ENCODE measurements around the gene SIL1. TPM values are rescaled to one million over a fixed set of nuclear protein-coding genes. Genes with fewer than 3 reads are reported as not detected.

SIL1 gene
- total and polyA plus RNA-seq, 2 of the 8 experiments (the other 6 are each of a cell fraction or from before 2014, with no cell fraction given), result 8.3 to 12.8 TPM

GRCh38 chr5:139156814-139157213 is 41.4 kb downstream of the SIL1 start:
- Histone ChIP-seq H2AFZ (ENCODE audit: low read length) (no peak overlapping the region), H2BK12ac (ENCODE audit: low read depth, low read length) (no peak overlapping the region), H3K23ac (ENCODE audit: insufficient read length) (no peak overlapping the region), H3K27me3 (replicated peaks in 1 of 4; ENCODE audit: control insufficient read depth in 3 of 4, extremely low read depth in 1 of 4, insufficient read depth in 3 of 4, low read length in 3 of 4) (no peaks in the 10 kb centered on the region), H3K9me3 (ENCODE audit: insufficient read depth in 2 of 2, low read depth in 1 of 2, low read length in 1 of 2) (peaks cover 0 to 3% of the 10 kb centered on the region in 2 experiments; a peak in 1 of 4 replicates), H2AK5ac (ENCODE audit: low read depth, low read length) (no peak overlapping the region), H4K91ac (replicated peaks; ENCODE audit: insufficient read length, low read length) (no peak overlapping the region), H3K56ac (replicated peaks; ENCODE audit: insufficient read length, low read depth, low read length) (no peak overlapping the region), H3K4me3 (ENCODE audit: extremely low read depth in 1 of 4, insufficient read depth in 2 of 4, low read depth in 3 of 4, low read length in 4 of 4) (no peak overlapping the region), H2BK5ac (ENCODE audit: low read depth, low read length) (no peak overlapping the region), H3K14ac (ENCODE audit: insufficient read length) (no peak overlapping the region), H3K4ac (replicated peaks; ENCODE audit: insufficient read length, low read depth, low read length) (no peak overlapping the region), H3K27ac (ENCODE audit: low read depth, low read length) (no peak overlapping the region), H4K5ac (ENCODE audit: insufficient read length, low read depth, low read length) (no peak overlapping the region), H4K20me1 (replicated peaks in 1 of 2; ENCODE audit: control insufficient read depth in 1 of 2, insufficient read depth in 2 of 2, low read length in 2 of 2) (no peaks in the 10 kb centered on the region), H2BK20ac (ENCODE audit: low read length) (no peak overlapping the region), H3K18ac (ENCODE audit: extremely low read depth, low read length) (no peak overlapping the region), H3K79me2 (ENCODE audit: control insufficient read depth in 1 of 2, insufficient read depth in 2 of 2, low read length in 2 of 2) (no peaks in the 10 kb centered on the region), H3K4me2 (ENCODE audit: insufficient read depth in 1 of 2, low read depth in 2 of 2, low read length in 2 of 2) (no peak overlapping the region), H3K9ac (replicated peaks in 1 of 4; ENCODE audit: extremely low read depth in 1 of 4, low read depth in 3 of 4, low read length in 3 of 4) (no peak overlapping the region), H3K23me2 (ENCODE audit: low read depth, low read length) (no peaks in the 10 kb centered on the region; the same call in 1 of the 2 replicates), H3K36me3 (ENCODE audit: control insufficient read depth in 2 of 4, insufficient read depth in 4 of 4, low read length in 3 of 4) (no peaks in the 10 kb centered on the region), H4K8ac (ENCODE audit: extremely low read depth, insufficient read depth, low read length) (no peak overlapping the region), H3K4me1 (replicated peaks in 1 of 4; ENCODE audit: control insufficient read depth in 3 of 4, insufficient read depth in 4 of 4, low read length in 3 of 4) (peaks cover 0 to 6% (median 3%) of the 10 kb centered on the region in 4 experiments; a peak in 3 of 7 replicates), H2BK120ac (replicated peaks; ENCODE audit: low read depth, low read length) (no peak overlapping the region), H3K79me1 (ENCODE audit: low read depth, low read length) (no peaks in the 10 kb centered on the region), H2BK15ac (ENCODE audit: low read length) (no peak overlapping the region)
- DNase-seq (ENCODE audit: low read depth in 1 of 2, low spot score in 2 of 2), result no peak
- CTCF ChIA-PET (ENCODE audit: partially characterized antibody), result interaction anchor here (0.6 to 0.9 kb wide), 3 partner anchors 10 to 31 kb away, joined by 3 read pairs; no protein-coding TSS in a partner anchor
- FAIRE-seq, result no peak
- 80% methylated on average over 1 of the region's 1 CpG; no CpG with 5 or more reads in 1 of the 2 experiments for WGBS, 2 experiments (ENCODE audit: extremely low coverage in 1 of 2, insufficient coverage in 1 of 2, insufficient read length in 1 of 2, insufficient replicate concordance in 2 of 2, low coverage in 1 of 2, low lambda C conversion rate in 2 of 2, missing lambda C conversion rate in 1 of 2)
- POLR2A ChIA-PET (ENCODE audit: partially characterized antibody), result interaction anchor here (1.2 kb wide), 1 partner anchor 126 kb away, joined by 3 read pairs; no protein-coding TSS in a partner anchor
- TF ChIP-seq ZNF274 (IDR thresholded peaks at IDR 0.05; ENCODE audit: borderline replicate concordance, extremely low read depth, low read length), result no peak
- TF ChIP-seq HDAC2 (IDR thresholded peaks at IDR 0.05; ENCODE audit: borderline replicate concordance in 1 of 2, low read depth in 2 of 2, low read length in 2 of 2), result no peak
- TF ChIP-seq CHD1 (IDR thresholded peaks at IDR 0.05; ENCODE audit: low read depth, low read length), result no peak
- no peak for TF ChIP-seq SIRT6 (IDR thresholded peaks at IDR 0.05; ENCODE audit: low read length)
- no peak for TF ChIP-seq JUND (IDR thresholded peaks at IDR 0.05; ENCODE audit: low read length)
- TF ChIP-seq ASH2L (IDR thresholded peaks at IDR 0.05; ENCODE audit: low read length), result no peak
- TF ChIP-seq TAF1 (IDR thresholded peaks at IDR 0.05; ENCODE audit: low read depth, low read length), result no peak
- no peak for TF ChIP-seq TBP (IDR thresholded peaks at IDR 0.05; ENCODE audit: low read depth, low read length)
- TF ChIP-seq NRF1 (IDR thresholded peaks at IDR 0.05; ENCODE audit: low read depth, low read length), result no peak
- no peak for TF ChIP-seq TCF12 (IDR thresholded peaks at IDR 0.05; ENCODE audit: low read depth, low read length)
- TF ChIP-seq SIN3A (conservative IDR thresholded peaks at IDR 0.05 in 1 of 2, IDR thresholded peaks at IDR 0.05 in 1 of 2; ENCODE audit: low read depth in 1 of 2, low read length in 2 of 2), result no peak
- TF ChIP-seq POLR2A (IDR thresholded peaks at IDR 0.05; ENCODE audit: control extremely low read depth in 1 of 2, low read depth in 2 of 2, low read length in 2 of 2), result no peak
- TF ChIP-seq EGR1 (IDR thresholded peaks at IDR 0.05; ENCODE audit: borderline replicate concordance, low read depth, low read length), result no peak
- TF ChIP-seq RNF2 (IDR thresholded peaks at IDR 0.05; ENCODE audit: borderline replicate concordance, low read depth, low read length, missing control alignments, poor library complexity, severe bottlenecking), result no peak
- TF ChIP-seq RFX5 (IDR thresholded peaks at IDR 0.05; ENCODE audit: borderline replicate concordance, low read depth, low read length), result no peak
